Prostate gland (tissue), 2 donors: ENCODE results near the gene FOXJ3. TPM values are rescaled to one million over a fixed set of nuclear protein-coding genes. Genes with fewer than 3 reads are reported as not detected.

Experiments used
- DNase-seq: peaks from one replicate; pipeline ENCODE4 v3.0.0-alpha.2; 2019; ENCODE audit warnings: low spot score
- H3K27ac ChIP-seq, 2 donors: fragments of 200-600 bp; sonication (generic); 2 replicates each; pipeline ENCODE4 v1.5.1; 2017 to 2019
- H3K27me3 ChIP-seq: fragments of 200-600 bp; sonication (generic); replicated peaks from 2 replicates; pipeline ENCODE4 v1.5.1; 2019; ENCODE audit not compliant: insufficient read depth
- H3K36me3 ChIP-seq, 2 donors: fragments of 200-600 bp; sonication (generic); 1 replicate in 1 of 2; 2 replicates in 1 of 2; pipeline versions ENCODE4 v1.5.1 to v1.8.1; 2017 to 2019
- H3K4me1 ChIP-seq: fragments of 200-600 bp; sonication (generic); replicated peaks from 2 replicates; pipeline ENCODE4 v1.5.1; 2019
- H3K4me3 ChIP-seq, 2 donors: fragments of 200-600 bp; sonication (generic); 2 replicates each; pipeline ENCODE4 v1.5.1; 2017 to 2019
- H3K9me3 ChIP-seq: fragments of 200-600 bp; sonication (generic); 2 replicates; pipeline ENCODE4 v1.5.1; 2017
- CTCF ChIP-seq, 4 experiments: fragments of 200-600 bp in 2 of 4; fragments of 450-650 bp in 2 of 4; sonication (generic) in 2 of 4; IDR thresholded peaks; 1 replicate in 3 of 4; 2 replicates in 1 of 4; pipeline ENCODE4 v1.5.1; 2016 to 2019; ENCODE audit warnings: antibody characterized with exemption in 4 of 4, mild to moderate bottlenecking in 2 of 4, moderate library complexity in 2 of 4
- POLR2A ChIP-seq: fragments of 450-650 bp; IDR thresholded peaks from one replicate; pipeline ENCODE4 v1.6.1; 2016; ENCODE audit warnings: antibody characterized with exemption, mild to moderate bottlenecking
- POLR2AphosphoS5 ChIP-seq: sonication (generic); formaldehyde crosslinking; IDR thresholded peaks from one replicate; pipeline ENCODE4 v1.6.1; 2017; ENCODE audit warnings: antibody characterized with exemption
- WGBS: methylation state at CpG from one replicate; pipeline ENCODE4 v1.1.5; 2018; 5-methylcytosine and 5-hydroxymethylcytosine counted together
- intact Hi-C: fragments of 100-400 bp; cut with DNase I; formaldehyde crosslinking; loops from one replicate; pipeline ENCODE4 v1.14.2; 2022
- total RNA-seq, 2 donors: library from RNA; depleted of rRNA; stranded (reverse); fragments of >200 nt; gene quantifications; one replicate each; pipeline ENCODE4 v1.1.0, GENCODE V29; 2016

The FOXJ3 gene
- total RNA-seq, 2 donors from 2014 or later, result 54.1 to 58.5 TPM

- 88% methylated on average over 7 of the region's 7 CpGs for WGBS
- intact Hi-C loops, result no loop called here
- Histone ChIP-seq H3K27ac (no peak overlapping the region), H3K4me1 (peaks cover under 1% of the 10 kb centered on the region), H3K36me3 (no peaks in the 10 kb centered on the region), H3K4me3 (no peak overlapping the region), H3K9me3 (no peaks in the 10 kb centered on the region), H3K27me3 (no peaks in the 10 kb centered on the region)
- TF ChIP-seq CTCF (IDR thresholded peaks at IDR 0.05) (no peak), POLR2AphosphoS5 (no peak), POLR2A (no peak)
- no peak for DNase-seq
These were observed 151.7 kb downstream of the FOXJ3 start for GRCh38 chr1:42183210-42183956.

- 84% methylated on average over 4 of the region's 4 CpGs for WGBS
- Histone ChIP-seq H3K27ac (no peak overlapping the region), H3K4me1 (peaks cover 13% of the 10 kb centered on the region), H3K9me3 (no peaks in the 10 kb centered on the region), H3K36me3 (no peaks in the 10 kb centered on the region), H3K4me3 (no peak overlapping the region), H3K27me3 (no peaks in the 10 kb centered on the region)
- DNase-seq, result no peak
- intact Hi-C loops, result no loop called here
- TF ChIP-seq CTCF (IDR thresholded peaks at IDR 0.05) (no peak), POLR2AphosphoS5 (no peak), POLR2A (no peak)
These were observed 153.3 kb downstream of the FOXJ3 start for GRCh38 chr1:42181687-42182086.

- Histone ChIP-seq H3K27ac (no peak overlapping the region), H3K9me3 (no peaks in the 10 kb centered on the region), H3K4me1 (peaks cover 13% of the 10 kb centered on the region), H3K4me3 (no peak overlapping the region), H3K36me3 (no peaks in the 10 kb centered on the region), H3K27me3 (no peaks in the 10 kb centered on the region)
- no peak for DNase-seq
- WGBS, result 49% methylated on average over 4 of the region's 4 CpGs
- intact Hi-C loops, result loop anchor here (5.0 to 10.0 kb wide), 3 partner anchors 145 to 275 kb away; partner anchors contain the start of genes PPCS and ZMYND12
- TF ChIP-seq CTCF (IDR thresholded peaks at IDR 0.05) (no peak), POLR2A (no peak), POLR2AphosphoS5 (no peak)
These were observed 155.1 kb downstream of the FOXJ3 start for GRCh38 chr1:42179900-42180329.

GRCh38 chr1:42179275-42179674 lies 155.8 kb downstream of the FOXJ3 start:
- no peaks in the 10 kb centered on the region for H3K9me3 ChIP-seq
- peaks cover 13% of the 10 kb centered on the region for H3K4me1 ChIP-seq
- H3K27ac ChIP-seq, result no peak overlapping the region
- DNase-seq, result peak; percentile 47
- intact Hi-C loops, result loop anchor here (5.0 to 10.0 kb wide), 3 partner anchors 144 to 276 kb away; partner anchors contain the start of genes PPCS and ZMYND12
- 17% methylated on average over 2 of the region's 2 CpGs for WGBS
- H3K4me3 ChIP-seq, result no peak overlapping the region
- TF ChIP-seq CTCF (IDR thresholded peaks at IDR 0.05) (no peak), POLR2AphosphoS5 (no peak), POLR2A (no peak)
- no peaks in the 10 kb centered on the region for H3K27me3 ChIP-seq
- H3K36me3 ChIP-seq, result no peaks in the 10 kb centered on the region

GRCh38 chr1:42178249-42178648 lies 156.8 kb downstream of the FOXJ3 start:
- Histone ChIP-seq H3K4me1 (peaks cover 15% of the 10 kb centered on the region), H3K4me3 (no peak overlapping the region), H3K36me3 (no peaks in the 10 kb centered on the region), H3K27me3 (no peaks in the 10 kb centered on the region), H3K9me3 (no peaks in the 10 kb centered on the region), H3K27ac (peak overlapping the region in 1 of 2 donors; percentile 4)
- TF ChIP-seq POLR2AphosphoS5, result no peak
- no peak for TF ChIP-seq CTCF (IDR thresholded peaks at IDR 0.05)
- TF ChIP-seq POLR2A, result no peak
- no peak for DNase-seq
- 49% methylated on average over 3 of the region's 3 CpGs for WGBS
- intact Hi-C loops, result loop anchor here (5.0 to 10.0 kb wide), 3 partner anchors 143 to 277 kb away; partner anchors contain the start of genes PPCS and ZMYND12
